GM12878 (cell line): ENCODE data around the gene PTPRN2. TPM values are rescaled to one million over a fixed set of nuclear protein-coding genes. Genes with fewer than 3 reads are reported as not detected.

Source experiments
- ATAC-seq: fragments of 200-7000 bp; cut with Tn5 transposase; 3 replicates; pipeline ENCODE4 v1.9.1; 2020; ENCODE audit warnings: mild to moderate bottlenecking, moderate library complexity
- BruUV-seq: library from RNA; stranded (reverse); fragments of 400-500 nt; replicated peaks from 2 replicates; lab custom pipeline; 2021; lab: Mats Ljungman, UMichigan
- CTCF ChIA-PET: fragments of 300-600 bp; sonication (Branson Sonifier 250); formaldehyde crosslinking; extraction: SDS; loops from one replicate; lab custom pipeline; 2021; ENCODE audit warnings: inconsistent platforms; lab: Yijun Ruan, JAX
- POLR2A ChIA-PET: fragments of 350-600 bp; formaldehyde crosslinking; extraction: SDS; loops from one replicate; lab custom pipeline; 2021; ENCODE audit warnings: inconsistent platforms; lab: Charles Lee
- RAD21 ChIA-PET: fragments of 300-600 bp; sonication (Branson Sonifier 250); formaldehyde crosslinking; loops from one replicate; lab custom pipeline; 2023; ENCODE audit warnings: antibody characterized with exemption; ENCODE audit not compliant: unreplicated experiment; lab: Charles Lee
- SMC1A ChIA-PET: fragments of 300-600 bp; sonication (Branson Sonifier 250); formaldehyde crosslinking; loops from one replicate; lab custom pipeline; 2023; ENCODE audit not compliant: unreplicated experiment, uncharacterized antibody; lab: Charles Lee
- DNase-seq: peaks from one replicate; pipeline ENCODE4 v3.0.0-alpha.2; 2011; ENCODE audit warnings: low read depth, low spot score
- FAIRE-seq: peaks from 3 replicates; lab custom pipeline; 2011; peaks lifted over from hg19 to GRCh38; lab: Jason Lieb, UNC
- H2AFZ ChIP-seq: 2 replicates; pipeline ENCODE4 v1.6.0; 2011; ENCODE audit warnings: low read depth, low read length, control low read depth; ENCODE audit not compliant: control insufficient read depth
- H3K27ac ChIP-seq: 2 replicates; pipeline ENCODE4 v1.5.1; 2011; ENCODE audit warnings: control low read depth; ENCODE audit not compliant: control insufficient read depth, insufficient read depth
- H3K27me3 ChIP-seq, 2 experiments: replicated peaks in 1 of 2; 2 replicates each; pipeline versions ENCODE4 v1.6.0 to v1.6.1; 2011; ENCODE audit warnings: low read length in 1 of 2; ENCODE audit not compliant: control insufficient read depth in 2 of 2, insufficient read depth in 2 of 2
- H3K36me3 ChIP-seq, 2 experiments: 2 replicates each; pipeline ENCODE4 v1.5.1; 2011; ENCODE audit warnings: low read length in 1 of 2; ENCODE audit not compliant: control insufficient read depth in 2 of 2, insufficient read depth in 2 of 2
- H3K4me1 ChIP-seq: 2 replicates; pipeline ENCODE4 v1.6.1; 2011; ENCODE audit warnings: mild to moderate bottlenecking, low read length, moderate library complexity, mixed read lengths; ENCODE audit not compliant: control insufficient read depth, insufficient read depth
- H3K4me2 ChIP-seq: 2 replicates; pipeline ENCODE4 v1.6.0; 2011; ENCODE audit warnings: control low read depth; ENCODE audit not compliant: control insufficient read depth, insufficient read depth
- H3K4me3 ChIP-seq: fragments of 200-600 bp; sonication (generic); 2 replicates; pipeline ENCODE4 v1.5.1; 2016
- H3K79me2 ChIP-seq: 2 replicates; pipeline ENCODE4 v1.6.0; 2011; ENCODE audit warnings: low read length; ENCODE audit not compliant: control insufficient read depth, insufficient read depth
- H3K9ac ChIP-seq: 2 replicates; pipeline ENCODE4 v1.8.0; 2011; ENCODE audit warnings: low read length, control low read depth, mixed read lengths; ENCODE audit not compliant: control insufficient read depth, insufficient read depth
- H3K9me3 ChIP-seq: replicated peaks from 3 replicates; pipeline ENCODE4 v1.5.1; 2011; ENCODE audit warnings: mild to moderate bottlenecking, low read length; ENCODE audit not compliant: control insufficient read depth, insufficient read depth
- H4K20me1 ChIP-seq: 2 replicates; pipeline ENCODE4 v1.6.0; 2011; ENCODE audit not compliant: control insufficient read depth, insufficient read depth
- BMI1 ChIP-seq: fragments of 450-650 bp; IDR thresholded peaks from 2 replicates; pipeline ENCODE4 v1.6.1; 2016; ENCODE audit warnings: mild to moderate bottlenecking, moderate library complexity, borderline replicate concordance
- CBX3 ChIP-seq: fragments of 200-600 bp; sonication (generic); IDR thresholded peaks from 2 replicates; pipeline ENCODE4 v1.6.1; 2016; ENCODE audit warnings: low read depth, borderline replicate concordance
- CHD2 ChIP-seq: IDR thresholded peaks from 2 replicates; pipeline ENCODE4 v1.6.1; 2011; ENCODE audit warnings: low read depth, low read length, improper control_type of control experiment, borderline replicate concordance
- DPF2 ChIP-seq: fragments of 450-650 bp; IDR thresholded peaks from 2 replicates; pipeline ENCODE4 v1.6.1; 2017; ENCODE audit warnings: mild to moderate bottlenecking
- ESRRA ChIP-seq: IDR thresholded peaks from 2 replicates; pipeline ENCODE4 v1.6.1; 2012; ENCODE audit warnings: mild to moderate bottlenecking, low read length, improper control_type of control experiment
- HCFC1 ChIP-seq: fragments of 150-350 bp; IDR thresholded peaks from 2 replicates; pipeline ENCODE4 v1.6.1; 2014; ENCODE audit warnings: low read length
- NKRF ChIP-seq: fragments of 450-650 bp; conservative IDR thresholded peaks from 2 replicates; pipeline ENCODE4 v1.6.1; 2017; ENCODE audit warnings: mild to moderate bottlenecking, moderate library complexity
- NR2C1 ChIP-seq: fragments of 450-650 bp; IDR thresholded peaks from 2 replicates; pipeline ENCODE4 v1.6.1; 2017; ENCODE audit warnings: antibody characterized with exemption, mild to moderate bottlenecking, moderate library complexity
- RAD21 ChIP-seq: IDR thresholded peaks from 2 replicates; pipeline ENCODE4 v1.6.1; 2011; ENCODE audit warnings: mild to moderate bottlenecking, low read depth, low read length, moderate library complexity; ENCODE audit not compliant: insufficient read depth
- SPI1 ChIP-seq: IDR thresholded peaks from 2 replicates; pipeline ENCODE4 v1.6.1; 2011; ENCODE audit warnings: low read depth, mild to moderate bottlenecking, low read length, moderate library complexity, borderline replicate concordance; ENCODE audit not compliant: insufficient read depth
- TCF3 ChIP-seq: IDR thresholded peaks from 2 replicates; pipeline ENCODE4 v1.6.1; 2012; ENCODE audit warnings: low read depth, mild to moderate bottlenecking, low read length, borderline replicate concordance; ENCODE audit not compliant: insufficient read depth
- ZNF24 ChIP-seq: fragments of 450-650 bp; IDR thresholded peaks from 2 replicates; pipeline ENCODE4 v1.6.1; 2017; ENCODE audit warnings: antibody characterized with exemption, mild to moderate bottlenecking
- ZNF622 ChIP-seq: fragments of 450-650 bp; IDR thresholded peaks from 2 replicates; pipeline ENCODE4 v1.6.1; 2017; ENCODE audit warnings: mild to moderate bottlenecking, inconsistent platforms
- WGBS: methylation state at CpG from one replicate; pipeline ENCODE4 v1.1.6; 2016; ENCODE audit warnings: low lambda C conversion rate; ENCODE audit not compliant: insufficient replicate concordance, insufficient coverage; ENCODE audit errors: missing lambda C conversion rate; 5-methylcytosine and 5-hydroxymethylcytosine counted together
- in situ Hi-C: fragments of 300-500 bp; cut with MboI; formaldehyde crosslinking; loops from 9 replicates; pipeline ENCODE4 v1.14.3; 2018; ENCODE audit warnings: mixed read lengths
- intact Hi-C: fragments of 100-400 bp; cut with micrococcal nuclease; formaldehyde crosslinking; loops from one replicate; pipeline ENCODE4 v1.14.2; 2022; ENCODE audit not compliant: unreplicated experiment
- polyA plus RNA-seq, 11 experiments: library from polyadenylated mRNA; depleted of rRNA in 4 of 11; unstranded in 6 of 11; stranded (reverse) in 5 of 11; fragments of >200 nt; fragmentation: Nextera tagmentation in 4 of 11; fragmentation: Illumina TruSeq in 1 of 11; extraction: Ambion mirVana in 4 of 11; extraction: Trizol in 1 of 11; gene quantifications; 1 replicate in 1 of 11; 2 replicates in 10 of 11; pipeline versions ENCODE4 v1.2.1 to v1.2.3, GENCODE V29; 2011 to 2016; ENCODE audit warnings: inconsistent platforms in 2 of 11, missing spikeins in 2 of 11, low read depth in 1 of 11
- total RNA-seq, 4 experiments: library from RNA; depleted of rRNA in 3 of 4; stranded (reverse); fragments of >200 nt in 3 of 4; fragmentation: Illumina TruSeq in 1 of 4; extraction: Trizol in 1 of 4; gene quantifications; 2 replicates each; pipeline versions ENCODE4 v1.2.1 to v1.2.3, GENCODE V29; 2013 to 2021
- TF ChIP-seq, protein P1 (sequence below): fragments of 450-650 bp; formaldehyde crosslinking; IDR thresholded peaks from 2 replicates; pipeline ENCODE4 v1.4.0; 2022; ENCODE audit warnings: mild to moderate bottlenecking, moderate library complexity

Gene PTPRN2
- total and polyA plus RNA-seq, 10 of the 15 experiments (the other 5 are each of a cell fraction or from before 2014, with no cell fraction given): 5.4 TPM; not detected in 9

GRCh38 chr7:157923903-157924630 is 663.6 kb downstream of the PTPRN2 start:
- ChIA-PET POLR2A (no interaction called here), CTCF (no interaction called here), RAD21 (no interaction called here), SMC1A (interaction anchor here (0.5 kb wide), 1 partner anchor 863 kb away, joined by 4 read pairs; no protein-coding TSS in a partner anchor)
- Histone ChIP-seq H3K36me3 (no peaks in the 10 kb centered on the region), H3K27ac (no peak overlapping the region), H3K4me2 (no peak overlapping the region), H2AFZ (no peak overlapping the region), H3K79me2 (no peaks in the 10 kb centered on the region), H3K4me1 (no peaks in the 10 kb centered on the region), H3K27me3 (no peaks in the 10 kb centered on the region), H4K20me1 (no peaks in the 10 kb centered on the region), H3K4me3 (no peak overlapping the region), H3K9me3 (no peaks in the 10 kb centered on the region; the same call in 2 of the 3 replicates), H3K9ac (no peak overlapping the region)
- intact Hi-C loops (no loop called here), in situ Hi-C loops (no loop called here)
- WGBS: 21% methylated on average over 14 of the region's 16 CpGs
- BruUV-seq: no TSS peak
- FAIRE-seq (no peak), DNase-seq (no peak), ATAC-seq (no peak)
- TF ChIP-seq CHD2 (no peak), TCF3 (no peak), SPI1 (no peak), NR2C1 (no peak), ZNF622 (no peak), RAD21 (no peak), BMI1 (no peak), CBX3 (no peak)

- Histone ChIP-seq H2AFZ (no peak overlapping the region), H4K20me1 (no peaks in the 10 kb centered on the region), H3K9ac (no peak overlapping the region), H3K36me3 (no peaks in the 10 kb centered on the region), H3K4me3 (no peak overlapping the region), H3K4me1 (no peaks in the 10 kb centered on the region), H3K4me2 (no peak overlapping the region), H3K27me3 (no peaks in the 10 kb centered on the region), H3K27ac (no peak overlapping the region), H3K9me3 (no peaks in the 10 kb centered on the region; the same call in 2 of the 3 replicates), H3K79me2 (no peaks in the 10 kb centered on the region)
- SMC1A ChIA-PET: no interaction called here
- POLR2A ChIA-PET: no interaction called here
- no TSS peak for BruUV-seq
- intact Hi-C loops (no loop called here), in situ Hi-C loops (no loop called here)
- 59% methylated on average over 8 of the region's 8 CpGs for WGBS
- CTCF ChIA-PET: no interaction called here
- DNase-seq (no peak), FAIRE-seq (no peak), ATAC-seq (no peak)
- RAD21 ChIA-PET: no interaction called here
- TF ChIP-seq HCFC1 (no peak), ZNF24 (no peak), DPF2 (no peak), RAD21 (no peak), ESRRA (no peak), NKRF (no peak)
- TF ChIP-seq, protein P1, sequence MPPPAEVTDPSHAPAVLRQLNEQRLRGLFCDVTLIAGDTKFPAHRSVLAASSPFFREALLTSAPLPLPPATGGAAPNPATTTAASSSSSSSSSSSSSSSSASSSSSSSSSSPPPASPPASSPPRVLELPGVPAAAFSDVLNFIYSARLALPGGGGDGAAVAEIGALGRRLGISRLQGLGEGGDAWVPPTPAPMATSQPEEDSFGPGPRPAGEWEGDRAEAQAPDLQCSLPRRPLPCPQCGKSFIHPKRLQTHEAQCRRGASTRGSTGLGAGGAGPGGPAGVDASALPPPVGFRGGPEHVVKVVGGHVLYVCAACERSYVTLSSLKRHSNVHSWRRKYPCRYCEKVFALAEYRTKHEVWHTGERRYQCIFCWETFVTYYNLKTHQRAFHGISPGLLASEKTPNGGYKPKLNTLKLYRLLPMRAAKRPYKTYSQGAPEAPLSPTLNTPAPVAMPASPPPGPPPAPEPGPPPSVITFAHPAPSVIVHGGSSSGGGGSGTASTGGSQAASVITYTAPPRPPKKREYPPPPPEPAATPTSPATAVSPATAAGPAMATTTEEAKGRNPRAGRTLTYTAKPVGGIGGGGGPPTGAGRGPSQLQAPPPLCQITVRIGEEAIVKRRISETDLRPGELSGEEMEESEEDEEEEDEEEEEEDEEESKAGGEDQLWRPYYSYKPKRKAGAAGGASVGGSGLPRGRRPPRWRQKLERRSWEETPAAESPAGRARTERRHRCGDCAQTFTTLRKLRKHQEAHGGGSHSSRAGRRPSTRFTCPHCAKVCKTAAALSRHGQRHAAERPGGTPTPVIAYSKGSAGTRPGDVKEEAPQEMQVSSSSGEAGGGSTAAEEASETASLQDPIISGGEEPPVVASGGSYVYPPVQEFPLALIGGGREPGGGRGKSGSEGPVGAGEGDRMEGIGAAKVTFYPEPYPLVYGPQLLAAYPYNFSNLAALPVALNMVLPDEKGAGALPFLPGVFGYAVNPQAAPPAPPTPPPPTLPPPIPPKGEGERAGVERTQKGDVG (CRISPR knock-in tag): no peak
Measured at GRCh38 chr7:157922576-157922975, 665.0 kb downstream of the PTPRN2 start.
